Activated effector memory CD4-positive, alpha-beta T cell treated with Interleukin-2 at 50 U/mL for 16 hours (primary cell): Measurements from ENCODE around the gene RHOD.

ENCODE experiments used
- DNase-seq: peaks from one replicate; pipeline ENCODE4 v3.0.0-alpha.2; 2020

The RHOD gene

GRCh38 chr11:67062526-67063373 is 6.1 kb downstream of the RHOD start:
- DNase-seq: no peak

GRCh38 chr11:67066333-67066709 is 9.7 kb downstream of the RHOD start:
- no peak for DNase-seq

- DNase-seq: peak; percentile 53
Observed at GRCh38 chr11:67071420-67072284, 15.0 kb downstream of the RHOD start.

- DNase-seq: no peak
Observed at GRCh38 chr11:67072295-67072694, 15.6 kb downstream of the RHOD start.

- DNase-seq: no peak
Observed at GRCh38 chr11:67073908-67074307, 17.3 kb downstream of the RHOD start.

- DNase-seq: no peak
Observed at GRCh38 chr11:67076202-67076601, 19.6 kb downstream of the RHOD start.

- no peak for DNase-seq
Observed at GRCh38 chr11:67079065-67079705, 22.5 kb downstream of the RHOD start.

- no peak for DNase-seq
Observed at GRCh38 chr11:67082071-67082791, 25.6 kb downstream of the RHOD start.

GRCh38 chr11:67083786-67084366 is 27.2 kb downstream of the RHOD start:
- DNase-seq: no peak

- no peak for DNase-seq
Observed at GRCh38 chr11:67085617-67086016, 29.0 kb downstream of the RHOD start.

- DNase-seq: no peak
Observed at GRCh38 chr11:67090717-67091116, 34.1 kb downstream of the RHOD start.

GRCh38 chr11:67095214-67095507 is 38.5 kb downstream of the RHOD start:
- DNase-seq: no peak

GRCh38 chr11:67098799-67099429 is 42.3 kb downstream of the RHOD start:
- no peak for DNase-seq

GRCh38 chr11:67099831-67100324 is 43.2 kb downstream of the RHOD start:
- no peak for DNase-seq

GRCh38 chr11:67102664-67103063 is 46.0 kb downstream of the RHOD start:
- DNase-seq: no peak

- no peak for DNase-seq
Observed at GRCh38 chr11:67105964-67106363, 49.3 kb downstream of the RHOD start.

- no peak for DNase-seq
Observed at GRCh38 chr11:67111261-67111660, 54.6 kb downstream of the RHOD start.

GRCh38 chr11:67113231-67113721 is 56.6 kb downstream of the RHOD start:
- no peak for DNase-seq

- DNase-seq: no peak
Observed at GRCh38 chr11:67114275-67114896, 57.7 kb downstream of the RHOD start.

- DNase-seq: no peak
Observed at GRCh38 chr11:67116758-67117105, 60.1 kb downstream of the RHOD start.

- DNase-seq: no peak
Observed at GRCh38 chr11:67117176-67117575, 60.5 kb downstream of the RHOD start.
